Hepatocyte (in vitro differentiated cells): Measurements from ENCODE around the gene CDH11. TPM values are rescaled to one million over a fixed set of nuclear protein-coding genes. Genes with fewer than 3 reads are reported as not detected.
A peak's percentile ranks its signal among the peaks of the same experiment; 100 is the strongest.

Source experiments
- DNase-seq: peaks from one replicate; pipeline ENCODE4 v3.0.0-alpha.2; 2016; ENCODE audit warnings: low spot score
- H2AFZ ChIP-seq: fragments of 200-600 bp; sonication (generic); 2 replicates; pipeline ENCODE4 v1.6.0; 2016; ENCODE audit warnings: antibody characterized with exemption, mild to moderate bottlenecking
- H3K27ac ChIP-seq: fragments of 200-600 bp; sonication (generic); 2 replicates; pipeline ENCODE4 v1.5.1; 2016; ENCODE audit warnings: mild to moderate bottlenecking
- H3K27me3 ChIP-seq: fragments of 200-600 bp; sonication (generic); 2 replicates; pipeline ENCODE4 v1.6.1; 2016
- H3K36me3 ChIP-seq: fragments of 200-600 bp; sonication (generic); replicated peaks from 2 replicates; pipeline ENCODE4 v1.5.1; 2016; ENCODE audit warnings: low read depth; ENCODE audit not compliant: insufficient read depth
- H3K4me1 ChIP-seq: fragments of 200-600 bp; sonication (generic); 2 replicates; pipeline ENCODE4 v1.5.1; 2016; ENCODE audit warnings: mild to moderate bottlenecking, moderate library complexity; ENCODE audit not compliant: insufficient read depth
- H3K4me2 ChIP-seq: fragments of 200-600 bp; sonication (generic); 2 replicates; pipeline ENCODE4 v1.6.0; 2016
- H3K4me3 ChIP-seq: fragments of 200-600 bp; sonication (generic); 2 replicates; pipeline ENCODE4 v1.5.1; 2016; ENCODE audit warnings: mild to moderate bottlenecking
- H3K79me2 ChIP-seq: fragments of 200-600 bp; sonication (generic); 2 replicates; pipeline ENCODE4 v1.6.0; 2017; ENCODE audit warnings: mild to moderate bottlenecking
- H3K9me2 ChIP-seq: fragments of 200-600 bp; sonication (generic); replicated peaks from 2 replicates; pipeline ENCODE4 v1.6.0; 2017; ENCODE audit warnings: mild to moderate bottlenecking; ENCODE audit not compliant: insufficient read depth
- H3K9me3 ChIP-seq: fragments of 200-600 bp; sonication (generic); 2 replicates; pipeline ENCODE4 v1.5.1; 2016; ENCODE audit warnings: low read depth, mild to moderate bottlenecking
- H4K20me1 ChIP-seq: fragments of 200-600 bp; sonication (generic); 2 replicates; pipeline ENCODE4 v1.6.0; 2016; ENCODE audit warnings: mild to moderate bottlenecking; ENCODE audit not compliant: insufficient read depth, poor library complexity, severe bottlenecking
- CTCF ChIP-seq: fragments of 200-600 bp; sonication (generic); IDR thresholded peaks from 2 replicates; pipeline ENCODE4 v1.5.1; 2016; ENCODE audit warnings: antibody characterized with exemption, mild to moderate bottlenecking; ENCODE audit not compliant: poor library complexity
- EZH2 ChIP-seq: fragments of 200-600 bp; sonication (generic); IDR thresholded peaks from 2 replicates; pipeline ENCODE4 v1.6.1; 2016; ENCODE audit warnings: antibody characterized with exemption, mild to moderate bottlenecking, borderline replicate concordance
- EZH2phosphoT487 ChIP-seq: fragments of 200-600 bp; sonication (generic); IDR thresholded peaks from one replicate; pipeline ENCODE4 v1.6.1; 2018; ENCODE audit warnings: antibody characterized with exemption, mild to moderate bottlenecking, low read depth, moderate library complexity; ENCODE audit not compliant: unreplicated experiment, severe bottlenecking
- WGBS: methylation state at CpG from one replicate; pipeline ENCODE4 v1.1.6; 2016; ENCODE audit warnings: low lambda C conversion rate; ENCODE audit errors: missing lambda C conversion rate; 5-methylcytosine and 5-hydroxymethylcytosine counted together
- polyA plus RNA-seq: library from polyadenylated mRNA; unstranded; fragments of >200 nt; fragmentation: Nextera tagmentation; extraction: Ambion mirVana; gene quantifications from 2 replicates; pipeline ENCODE4 v1.2.1, GENCODE V29; 2016
- total RNA-seq: library from RNA; depleted of rRNA; stranded (reverse); fragments of >200 nt; gene quantifications from 2 replicates; pipeline ENCODE4 v1.2.3, GENCODE V29; 2014

The CDH11 gene
- total and polyA plus RNA-seq, 2 experiments from 2014 or later, result 148 to 289 TPM

- no peak overlapping the region for H3K4me2 ChIP-seq
- H3K4me1 ChIP-seq, result peaks cover 13% of the 10 kb centered on the region
- no peak overlapping the region for H3K4me3 ChIP-seq
- WGBS, result 96% methylated on average over 5 of the region's 5 CpGs
- H3K9me3 ChIP-seq, result no peaks in the 10 kb centered on the region
- H3K36me3 ChIP-seq, result no peaks in the 10 kb centered on the region
- H3K79me2 ChIP-seq, result peaks cover 82% of the 10 kb centered on the region
- H4K20me1 ChIP-seq, result peaks cover 74% of the 10 kb centered on the region
- H3K27ac ChIP-seq, result no peak overlapping the region
- no peaks in the 10 kb centered on the region for H3K9me2 ChIP-seq
- DNase-seq, result no peak
- TF ChIP-seq EZH2phosphoT487, result no peak
- no peak for TF ChIP-seq EZH2
- TF ChIP-seq CTCF, result no peak
- H3K27me3 ChIP-seq, result no peaks in the 10 kb centered on the region
- H2AFZ ChIP-seq, result no peak overlapping the region
Observed at GRCh38 chr16:65041667-65042066, 80.2 kb downstream of the CDH11 start.

- H3K4me2 ChIP-seq, result peak overlapping the region; percentile 69
- H3K9me3 ChIP-seq, result no peaks in the 10 kb centered on the region
- WGBS, result 18% methylated on average over 9 of the region's 9 CpGs
- H3K36me3 ChIP-seq, result no peaks in the 10 kb centered on the region
- H3K27ac ChIP-seq, result peak overlapping the region; percentile 2
- H3K27me3 ChIP-seq, result no peaks in the 10 kb centered on the region
- peaks cover 84% of the 10 kb centered on the region for H3K79me2 ChIP-seq
- peaks cover 13% of the 10 kb centered on the region for H3K4me1 ChIP-seq
- H3K9me2 ChIP-seq, result no peaks in the 10 kb centered on the region
- no peak overlapping the region for H2AFZ ChIP-seq
- TF ChIP-seq CTCF, result no peak
- TF ChIP-seq EZH2phosphoT487, result no peak
- TF ChIP-seq EZH2, result no peak
- peaks cover 77% of the 10 kb centered on the region for H4K20me1 ChIP-seq
- DNase-seq, result peak; percentile 13
- no peak overlapping the region for H3K4me3 ChIP-seq
Observed at GRCh38 chr16:65038100-65038499, 83.8 kb downstream of the CDH11 start.

GRCh38 chr16:65037556-65037955, 84.3 kb downstream of the CDH11 start:
- no peak overlapping the region for H2AFZ ChIP-seq
- H3K4me2 ChIP-seq, result peak overlapping the region; percentile 69
- TF ChIP-seq CTCF, result no peak
- no peak for TF ChIP-seq EZH2
- no peak for TF ChIP-seq EZH2phosphoT487
- H3K27ac ChIP-seq, result peak overlapping the region; percentile 2
- peaks cover 13% of the 10 kb centered on the region for H3K4me1 ChIP-seq
- H3K4me3 ChIP-seq, result no peak overlapping the region
- no peaks in the 10 kb centered on the region for H3K36me3 ChIP-seq
- H4K20me1 ChIP-seq, result peaks cover 76% of the 10 kb centered on the region
- no peaks in the 10 kb centered on the region for H3K9me3 ChIP-seq
- no peaks in the 10 kb centered on the region for H3K9me2 ChIP-seq
- H3K79me2 ChIP-seq, result peaks cover 85% of the 10 kb centered on the region
- 62% methylated on average over 4 of the region's 4 CpGs for WGBS
- no peaks in the 10 kb centered on the region for H3K27me3 ChIP-seq
- DNase-seq, result no peak

GRCh38 chr16:65034915-65035314, 86.9 kb downstream of the CDH11 start:
- Histone ChIP-seq H3K9me3 (no peaks in the 10 kb centered on the region), H3K4me3 (no peak overlapping the region), H3K4me1 (peaks cover 13% of the 10 kb centered on the region), H3K36me3 (no peaks in the 10 kb centered on the region), H3K4me2 (no peak overlapping the region), H3K27me3 (no peaks in the 10 kb centered on the region), H3K79me2 (peaks cover 90% of the 10 kb centered on the region), H4K20me1 (peaks cover 73% of the 10 kb centered on the region), H2AFZ (no peak overlapping the region), H3K27ac (no peak overlapping the region), H3K9me2 (no peaks in the 10 kb centered on the region)
- DNase-seq, result no peak
- 71% methylated on average over 8 of the region's 8 CpGs for WGBS
- no peak for TF ChIP-seq CTCF
- no peak for TF ChIP-seq EZH2
- TF ChIP-seq EZH2phosphoT487, result no peak
